ENCODE measurements around the gene GAS6.

The GAS6 gene

GRCh38 chr13:113849546-113849945, 14.3 kb downstream of the GAS6 start:
- no peak overlapping the region for H3K4me3 ChIP-seq (ENCODE audit: low read depth, low read length)
- TF ChIP-seq, protein P1, sequence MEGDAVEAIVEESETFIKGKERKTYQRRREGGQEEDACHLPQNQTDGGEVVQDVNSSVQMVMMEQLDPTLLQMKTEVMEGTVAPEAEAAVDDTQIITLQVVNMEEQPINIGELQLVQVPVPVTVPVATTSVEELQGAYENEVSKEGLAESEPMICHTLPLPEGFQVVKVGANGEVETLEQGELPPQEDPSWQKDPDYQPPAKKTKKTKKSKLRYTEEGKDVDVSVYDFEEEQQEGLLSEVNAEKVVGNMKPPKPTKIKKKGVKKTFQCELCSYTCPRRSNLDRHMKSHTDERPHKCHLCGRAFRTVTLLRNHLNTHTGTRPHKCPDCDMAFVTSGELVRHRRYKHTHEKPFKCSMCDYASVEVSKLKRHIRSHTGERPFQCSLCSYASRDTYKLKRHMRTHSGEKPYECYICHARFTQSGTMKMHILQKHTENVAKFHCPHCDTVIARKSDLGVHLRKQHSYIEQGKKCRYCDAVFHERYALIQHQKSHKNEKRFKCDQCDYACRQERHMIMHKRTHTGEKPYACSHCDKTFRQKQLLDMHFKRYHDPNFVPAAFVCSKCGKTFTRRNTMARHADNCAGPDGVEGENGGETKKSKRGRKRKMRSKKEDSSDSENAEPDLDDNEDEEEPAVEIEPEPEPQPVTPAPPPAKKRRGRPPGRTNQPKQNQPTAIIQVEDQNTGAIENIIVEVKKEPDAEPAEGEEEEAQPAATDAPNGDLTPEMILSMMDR (IDR thresholded peaks at IDR 0.05; ENCODE audit: low read depth, low read length): no peak

DNA sequence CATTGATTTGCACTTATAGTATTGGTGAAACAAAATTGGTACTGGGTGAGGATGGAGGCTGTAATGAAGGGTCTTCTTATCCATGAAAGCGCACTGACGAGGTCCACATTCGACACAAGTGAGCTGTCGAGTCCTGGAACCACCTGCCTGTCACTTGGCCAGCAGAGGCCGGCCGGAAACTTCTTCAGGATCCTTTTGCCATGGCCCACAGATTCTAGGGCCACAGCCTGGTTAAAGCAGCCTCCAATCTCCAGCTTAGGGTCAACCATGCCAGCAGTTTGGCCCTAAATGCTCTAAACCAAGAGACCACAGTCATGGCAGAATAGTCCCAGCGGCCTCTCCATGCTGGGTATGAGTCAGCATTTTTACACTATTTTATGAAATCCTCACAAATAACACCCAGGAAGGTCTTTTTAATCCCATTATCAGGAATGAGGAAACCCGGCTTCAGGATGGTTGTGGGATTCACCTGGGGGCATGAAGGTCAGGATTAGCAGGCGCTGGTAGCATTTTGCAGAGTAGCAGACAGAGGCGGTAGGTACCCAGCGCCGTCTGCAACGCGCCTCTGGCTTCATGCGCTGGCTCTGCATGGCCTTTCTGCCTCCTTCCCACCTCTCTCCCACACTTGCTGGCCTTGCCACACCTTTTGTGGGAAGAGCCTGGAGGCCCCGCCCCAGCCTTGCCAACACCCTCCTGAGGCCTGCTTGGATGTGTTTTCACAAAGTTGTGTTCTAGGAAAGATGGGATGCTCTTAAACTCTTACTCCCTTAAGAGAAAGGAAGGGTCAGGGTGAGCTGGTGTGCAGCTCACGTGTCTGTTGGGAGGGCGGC, 15.2 kb downstream of the GAS6 start:
- H3K4me3 ChIP-seq (ENCODE audit: low read depth, low read length): no peak overlapping the region
- TF ChIP-seq, protein P1 (IDR thresholded peaks at IDR 0.05; ENCODE audit: low read depth, low read length): no peak

GRCh38 chr13:113848020-113848419, 15.9 kb downstream of the GAS6 start:
- TF ChIP-seq, protein P1 (IDR thresholded peaks at IDR 0.05; ENCODE audit: low read depth, low read length): no peak
- H3K4me3 ChIP-seq (ENCODE audit: low read depth, low read length): no peak overlapping the region

DNA sequence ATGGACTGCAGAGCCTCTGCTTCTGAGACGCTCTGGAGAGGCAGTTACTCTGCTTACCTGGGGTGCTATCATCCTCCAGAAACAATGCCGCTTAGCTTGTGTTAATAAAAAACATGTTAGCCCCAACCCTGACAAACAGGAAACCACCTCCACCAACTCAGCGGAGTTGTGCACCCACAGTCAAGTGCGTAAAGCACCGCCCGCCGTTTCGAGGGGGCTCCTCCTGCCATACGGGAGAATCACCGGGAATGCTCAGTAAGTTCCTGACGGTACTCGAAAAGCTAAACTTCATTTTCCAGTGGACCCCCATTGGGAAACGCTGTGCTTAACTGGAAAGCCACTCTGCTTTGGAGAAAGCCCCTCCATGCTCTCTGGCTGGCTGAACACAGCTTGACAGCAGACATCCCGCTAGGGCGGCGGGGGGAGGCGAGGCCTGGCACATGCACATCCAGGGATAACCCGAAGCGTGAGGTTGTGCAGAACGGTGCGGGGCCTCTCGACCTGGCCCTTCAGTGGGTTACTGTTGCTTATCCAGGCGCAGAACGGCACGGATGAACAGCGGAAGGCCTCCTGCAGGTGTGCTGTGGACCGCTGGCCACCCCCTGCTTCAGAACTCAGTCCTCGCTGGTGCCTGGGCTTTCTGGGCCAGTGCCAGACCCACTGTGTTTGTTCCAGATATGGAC, 17.1 kb downstream of the GAS6 start:
- H3K4me3 ChIP-seq (ENCODE audit: low read depth, low read length): no peak overlapping the region
- TF ChIP-seq, protein P1 (IDR thresholded peaks at IDR 0.05; ENCODE audit: low read depth, low read length): no peak

DNA sequence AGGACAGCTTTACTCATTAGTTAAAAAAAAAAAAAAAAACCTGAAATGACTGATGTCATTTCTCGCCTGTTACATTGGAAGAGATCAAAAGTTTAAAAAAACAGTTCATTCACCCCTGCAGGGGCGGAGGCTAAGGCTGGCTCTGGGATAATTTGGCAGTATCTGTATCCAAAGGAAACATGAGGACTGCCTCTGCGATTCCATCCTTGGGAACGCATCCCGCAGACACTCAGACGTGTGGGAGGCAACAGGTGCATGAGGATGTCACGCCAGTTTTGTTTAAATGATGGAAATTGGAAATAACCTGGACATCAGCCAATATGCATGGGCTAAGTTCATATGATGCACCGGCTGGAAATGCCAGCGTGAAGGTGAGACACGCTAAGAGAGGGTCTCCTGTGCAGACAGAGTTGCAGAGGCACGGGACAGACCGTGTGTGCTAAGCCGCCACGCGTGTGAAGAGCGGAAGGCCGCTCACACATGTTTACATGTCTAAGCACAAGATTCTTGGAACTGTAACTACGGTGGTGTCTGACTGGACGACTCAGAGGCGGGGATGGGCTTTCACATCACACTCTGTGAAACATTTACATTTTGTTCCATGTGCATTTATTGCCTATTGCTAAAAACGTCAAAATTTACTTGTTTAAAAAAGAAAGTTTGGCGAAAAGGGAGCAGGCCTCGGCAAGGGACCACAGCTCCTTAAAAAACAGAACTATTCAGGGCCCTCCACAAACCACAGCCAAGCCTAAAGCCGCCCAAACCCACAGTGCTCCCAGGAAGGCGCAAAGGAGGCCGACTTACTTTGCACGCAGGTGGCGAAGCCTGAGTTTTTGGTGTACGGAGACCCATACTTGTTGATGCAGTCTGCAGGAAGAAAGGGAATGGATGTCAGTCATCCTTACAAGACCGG, 17.9 kb downstream of the GAS6 start:
- TF ChIP-seq, protein P1 (IDR thresholded peaks at IDR 0.05; ENCODE audit: low read depth, low read length): no peak
- no peak overlapping the region for H3K4me3 ChIP-seq (ENCODE audit: low read depth, low read length)

DNA sequence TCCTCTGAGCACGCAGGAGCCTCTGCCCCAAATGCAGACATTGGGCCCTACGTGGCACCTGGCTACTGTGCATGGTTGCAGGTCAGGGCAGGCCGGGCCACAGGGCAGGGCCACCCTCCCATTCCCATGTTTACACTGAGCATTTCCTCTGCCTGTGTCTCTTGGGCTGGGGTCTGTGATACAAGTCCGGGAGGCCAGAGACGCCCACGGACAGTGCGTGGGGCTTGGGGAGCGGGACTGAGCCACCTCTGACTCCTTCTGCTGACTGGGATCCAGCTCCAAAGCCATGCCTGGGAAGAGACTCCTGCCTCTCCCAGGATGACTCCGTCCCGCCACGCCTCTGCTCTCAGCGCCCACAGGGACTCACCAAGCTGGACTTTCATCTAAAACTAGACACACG, 18.8 kb downstream of the GAS6 start:
- TF ChIP-seq, protein P1 (IDR thresholded peaks at IDR 0.05; ENCODE audit: low read depth, low read length): no peak
- no peak overlapping the region for H3K4me3 ChIP-seq (ENCODE audit: low read depth, low read length)
